Fibroblast of lung (primary cell): Measurements from ENCODE around the gene LCA5. TPM values are rescaled to one million over a fixed set of nuclear protein-coding genes. Genes with fewer than 3 reads are reported as not detected.

ENCODE experiments used
- DNase-seq, 2 donors: peaks; one replicate each; pipeline versions ENCODE4 v3.0.0 to v3.0.0-alpha.2; 2010; ENCODE audit warnings: low read depth in 2 of 2
- H2AFZ ChIP-seq: 2 replicates; pipeline ENCODE4 v1.5.1; 2012; ENCODE audit warnings: low read length, control low read depth, inconsistent platforms
- H3K27ac ChIP-seq: 2 replicates; pipeline ENCODE4 v1.5.1; 2011; ENCODE audit warnings: low read length, control low read depth; ENCODE audit not compliant: insufficient read depth
- H3K27me3 ChIP-seq: 2 replicates; pipeline ENCODE4 v1.5.1; 2011; ENCODE audit warnings: mild to moderate bottlenecking, low read length; ENCODE audit not compliant: control insufficient read depth, insufficient read depth
- H3K36me3 ChIP-seq: 2 replicates; pipeline ENCODE4 v1.5.1; 2011; ENCODE audit warnings: low read length; ENCODE audit not compliant: control insufficient read depth, insufficient read depth
- H3K4me1 ChIP-seq: 2 replicates; pipeline ENCODE4 v1.5.1; 2011; ENCODE audit warnings: low read length; ENCODE audit not compliant: control insufficient read depth, insufficient read depth; ENCODE audit errors: extremely low read depth
- H3K4me2 ChIP-seq: 2 replicates; pipeline ENCODE4 v1.5.1; 2011; ENCODE audit warnings: low read length, control low read depth; ENCODE audit not compliant: insufficient read depth; ENCODE audit errors: extremely low read depth
- H3K4me3 ChIP-seq, 4 experiments: fragments of 200-600 bp in 1 of 4; sonication (generic) in 1 of 4; replicated peaks in 1 of 4; 2 replicates each; pipeline ENCODE4 v1.5.1; 2011 to 2016; ENCODE audit warnings: low read length in 4 of 4, low read depth in 3 of 4, mild to moderate bottlenecking in 3 of 4, control low read depth in 2 of 4, inconsistent platforms in 1 of 4, mixed read lengths in 1 of 4; ENCODE audit not compliant: insufficient read depth in 1 of 4; ENCODE audit errors: control extremely low read depth in 1 of 4
- H3K79me2 ChIP-seq: 2 replicates; pipeline ENCODE4 v1.5.1; 2012; ENCODE audit warnings: mild to moderate bottlenecking, low read length, inconsistent platforms; ENCODE audit not compliant: control insufficient read depth, insufficient read depth
- H3K9ac ChIP-seq: 2 replicates; pipeline ENCODE4 v1.5.1; 2011; ENCODE audit warnings: mild to moderate bottlenecking, low read length, control low read depth; ENCODE audit not compliant: insufficient read depth
- H3K9me3 ChIP-seq: 2 replicates; pipeline ENCODE4 v1.5.1; 2012; ENCODE audit warnings: low read depth, low read length; ENCODE audit not compliant: control insufficient read depth, insufficient read depth
- H4K20me1 ChIP-seq: 2 replicates; pipeline ENCODE4 v1.5.1; 2011; ENCODE audit warnings: low read length; ENCODE audit not compliant: control insufficient read depth, insufficient read depth; ENCODE audit errors: extremely low read depth
- CTCF ChIP-seq, 2 donors: IDR thresholded peaks in 1 of 2; conservative IDR thresholded peaks in 1 of 2; 1 replicate in 1 of 2; 2 replicates in 1 of 2; pipeline ENCODE4 v1.5.1; 2011 to 2012; ENCODE audit warnings: low read length in 2 of 2, control low read depth in 1 of 2, inconsistent platforms in 1 of 2, low read depth in 1 of 2, mild to moderate bottlenecking in 1 of 2
- EZH2 ChIP-seq: IDR thresholded peaks from 2 replicates; pipeline ENCODE4 v1.5.1; 2012; ENCODE audit warnings: low read length, control low read depth, mild to moderate bottlenecking; ENCODE audit errors: missing control alignments
- polyA plus RNA-seq, 2 donors: library from polyadenylated mRNA; depleted of rRNA in 1 of 2; stranded (reverse) in 1 of 2; unstranded in 1 of 2; fragments of >200 nt; gene quantifications; 2 replicates each; pipeline ENCODE4 v1.2.1, GENCODE V29; 2011 to 2012; ENCODE audit warnings: missing spikeins in 1 of 2
- total RNA-seq: library from RNA; depleted of rRNA; stranded (reverse); fragments of >200 nt; gene quantifications from 2 replicates; pipeline ENCODE4 v1.2.1, GENCODE V29; 2014

The LCA5 gene
- total and polyA plus RNA-seq, 2 donors (not counting 1 experiment from before 2014, with no cell fraction given): 3.3 to 7.8 TPM

DNA sequence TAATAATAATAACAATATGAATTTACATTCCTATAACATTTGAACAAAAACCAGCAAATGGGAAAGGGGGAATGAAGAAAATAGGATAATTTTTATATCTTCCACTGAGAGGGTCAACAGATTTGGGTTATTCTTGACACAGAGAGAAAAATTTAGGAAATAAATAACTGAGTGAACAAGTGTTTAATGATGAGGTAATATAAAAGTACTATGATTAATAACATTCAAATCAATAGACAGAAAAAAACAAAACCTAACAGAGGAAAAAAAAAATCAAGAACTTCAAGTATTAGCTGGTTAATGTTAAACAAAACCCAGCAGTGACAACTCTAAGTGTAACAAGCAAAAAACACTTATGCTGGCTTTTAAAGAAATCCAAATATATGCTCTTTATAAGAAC is 66.5 kb downstream of the LCA5 start:
- Histone ChIP-seq H2AFZ (no peak overlapping the region), H4K20me1 (no peaks in the 10 kb centered on the region), H3K4me2 (no peak overlapping the region), H3K27ac (no peak overlapping the region), H3K27me3 (no peaks in the 10 kb centered on the region), H3K9ac (no peak overlapping the region), H3K36me3 (no peaks in the 10 kb centered on the region), H3K79me2 (no peaks in the 10 kb centered on the region), H3K4me3 (no peak overlapping the region), H3K4me1 (no peaks in the 10 kb centered on the region), H3K9me3 (no peaks in the 10 kb centered on the region)
- TF ChIP-seq CTCF (conservative IDR thresholded peaks at IDR 0.05 in 1 of 2, IDR thresholded peaks at IDR 0.05 in 1 of 2; ENCODE audit: low read depth in 1 of 2, low read length in 2 of 2) (no peak), EZH2 (no peak)
- DNase-seq: no peak

- Histone ChIP-seq H3K4me2 (no peak overlapping the region), H2AFZ (no peak overlapping the region), H4K20me1 (no peaks in the 10 kb centered on the region), H3K27me3 (no peaks in the 10 kb centered on the region), H3K36me3 (no peaks in the 10 kb centered on the region), H3K9me3 (no peaks in the 10 kb centered on the region), H3K4me1 (no peaks in the 10 kb centered on the region), H3K9ac (no peak overlapping the region), H3K4me3 (no peak overlapping the region), H3K79me2 (no peaks in the 10 kb centered on the region), H3K27ac (no peak overlapping the region)
- TF ChIP-seq CTCF (conservative IDR thresholded peaks at IDR 0.05 in 1 of 2, IDR thresholded peaks at IDR 0.05 in 1 of 2; ENCODE audit: low read depth in 1 of 2, low read length in 2 of 2) (no peak), EZH2 (no peak)
- peak in 1 of 2 donors; percentile 19 for DNase-seq
These were observed 67.6 kb downstream of the LCA5 start for GRCh38 chr6:79469376-79470246.

DNA sequence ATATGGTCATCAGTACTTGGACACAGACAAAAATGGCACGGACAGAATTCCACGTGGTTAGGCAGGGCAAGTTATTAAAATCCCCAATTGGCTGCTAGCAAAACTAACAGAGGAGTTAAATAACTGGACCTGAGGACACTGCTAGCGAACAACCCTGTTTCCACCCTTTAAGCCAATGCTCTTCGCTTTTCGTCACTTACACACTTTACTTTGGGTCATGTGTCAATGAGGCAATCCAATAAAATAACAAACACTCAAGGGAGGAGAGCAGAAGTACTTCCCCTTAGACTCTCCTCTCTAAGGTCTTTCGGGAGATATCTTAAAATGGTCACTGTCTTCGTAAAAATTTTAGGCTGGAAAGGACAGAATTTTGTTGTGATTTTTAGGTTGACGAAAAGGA is 68.6 kb downstream of the LCA5 start:
- no peak overlapping the region for H3K4me3 ChIP-seq

More for the DNA sequence above, 68.6 kb downstream of the LCA5 start:
- Histone ChIP-seq H3K9me3 (no peaks in the 10 kb centered on the region), H3K27me3 (no peaks in the 10 kb centered on the region), H4K20me1 (no peaks in the 10 kb centered on the region), H3K79me2 (no peaks in the 10 kb centered on the region), H3K4me2 (no peak overlapping the region), H3K4me1 (no peaks in the 10 kb centered on the region), H3K9ac (no peak overlapping the region), H3K27ac (no peak overlapping the region), H3K36me3 (no peaks in the 10 kb centered on the region), H2AFZ (no peak overlapping the region)
- DNase-seq: no peak
- TF ChIP-seq EZH2 (no peak), CTCF (conservative IDR thresholded peaks at IDR 0.05 in 1 of 2, IDR thresholded peaks at IDR 0.05 in 1 of 2; ENCODE audit: low read depth in 1 of 2, low read length in 2 of 2) (no peak)
